Activated CD4-positive, alpha-beta memory T cell treated with anti-CD3 and anti-CD28 coated beads, Interleukin-2, amount 10 ng/mL, durations not matched to agents 7 days and 5 days (primary cell): ENCODE results near the gene ALG3. TPM values are rescaled to one million over a fixed set of nuclear protein-coding genes. Genes with fewer than 3 reads are reported as not detected.

Experiments used
- CTCF ChIA-PET: fragments of 350-600 bp; sonication (Branson Sonifier 250); formaldehyde crosslinking; loops from one replicate; lab custom pipeline; 2021; ENCODE audit warnings: antibody characterized with exemption, inconsistent platforms; lab: Charles Lee
- POLR2A ChIA-PET: fragments of 350-600 bp; sonication (Branson Sonifier 250); formaldehyde crosslinking; loops from one replicate; lab custom pipeline; 2021; ENCODE audit warnings: antibody characterized with exemption; lab: Charles Lee
- DNase-seq: peaks from one replicate; pipeline ENCODE4 v3.0.0-alpha.2; 2020
- H3K27ac Mint-ChIP-seq: one replicate; pipeline ENCODE4 v1.8.0; 2021; ENCODE audit warnings: mild to moderate bottlenecking, mixed read lengths
- H3K27me3 Mint-ChIP-seq: one replicate; pipeline ENCODE4 v1.8.0; 2021; ENCODE audit warnings: mixed read lengths
- H3K36me3 Mint-ChIP-seq: one replicate; pipeline ENCODE4 v1.8.0; 2021; ENCODE audit warnings: low read depth, mixed read lengths
- H3K4me1 Mint-ChIP-seq: one replicate; pipeline ENCODE4 v1.8.0; 2021; ENCODE audit warnings: mixed read lengths
- H3K4me3 Mint-ChIP-seq: one replicate; pipeline ENCODE4 v1.8.0; 2021; ENCODE audit warnings: mild to moderate bottlenecking, mixed read lengths
- H3K9me3 Mint-ChIP-seq: one replicate; pipeline ENCODE4 v1.8.0; 2021; ENCODE audit warnings: mixed read lengths
- total RNA-seq, 2 experiments: library from RNA; stranded (reverse); gene quantifications; one replicate each; pipeline ENCODE4 v1.2.3, GENCODE V29; 2021

Gene ALG3
- total RNA-seq, 2 experiments from 2014 or later = 33.3 to 35.3 TPM

- Mint-ChIP-seq H3K4me3 (no peak overlapping the region), H3K36me3 (peaks cover 5% of the 10 kb centered on the region), H3K9me3 (no peaks in the 10 kb centered on the region), H3K27ac (no peak overlapping the region), H3K4me1 (peaks cover 20% of the 10 kb centered on the region), H3K27me3 (peaks cover 23% of the 10 kb centered on the region)
- ChIA-PET POLR2A (no interaction called here), CTCF (interaction anchor here (0.6 to 1.2 kb wide), 3 partner anchors 30 to 362 kb away, joined by 4 to 9 read pairs (median 4); no protein-coding TSS in a partner anchor)
- no peak for DNase-seq
Observed at GRCh38 chr3:184257083-184257915, 8.5 kb upstream of the ALG3 start.

GRCh38 chr3:184255291-184256039 lies 6.7 kb upstream of the ALG3 start:
- H3K9me3 Mint-ChIP-seq = no peaks in the 10 kb centered on the region
- DNase-seq = no peak
- POLR2A ChIA-PET = interaction anchor here (0.6 to 1.0 kb wide), 3 partner anchors 27 to 620 kb away, joined by 3 to 5 read pairs (median 3); partner anchors contain the start of gene KLHL24
- peaks cover 10% of the 10 kb centered on the region for H3K4me1 Mint-ChIP-seq
- H3K4me3 Mint-ChIP-seq = no peak overlapping the region
- CTCF ChIA-PET = interaction anchor here (0.6 to 4.5 kb wide), 4 partner anchors 9 to 271 kb away, joined by 3 to 23 read pairs (median 4); no protein-coding TSS in a partner anchor
- no peak overlapping the region for H3K27ac Mint-ChIP-seq
- H3K36me3 Mint-ChIP-seq = peaks cover 5% of the 10 kb centered on the region
- peaks cover 14% of the 10 kb centered on the region for H3K27me3 Mint-ChIP-seq

- Mint-ChIP-seq H3K27ac (peak overlapping the region; percentile 89), H3K4me1 (peaks cover 15% of the 10 kb centered on the region), H3K36me3 (no peaks in the 10 kb centered on the region), H3K27me3 (no peaks in the 10 kb centered on the region), H3K4me3 (peak overlapping the region; percentile 83), H3K9me3 (no peaks in the 10 kb centered on the region)
- peak; percentile 90 for DNase-seq
- POLR2A ChIA-PET = interaction anchor here (0.8 to 1.9 kb wide), 7 partner anchors 11 to 116 kb away, joined by 3 to 10 read pairs (median 4); partner anchors contain the start of genes CAMK2N2 and EIF2B5
- CTCF ChIA-PET = interaction anchor here (0.6 to 1.4 kb wide), 28 partner anchors 10 to 375 kb away, joined by 3 to 24 read pairs (median 3); partner anchors contain the start of genes ABCF3, EIF2B5 and PARL
Observed at GRCh38 chr3:184250167-184250828, 1.5 kb upstream of the ALG3 start.

- ChIA-PET POLR2A (interaction anchor here (0.8 to 1.9 kb wide), 7 partner anchors 11 to 115 kb away, joined by 3 to 10 read pairs (median 4); partner anchors contain the start of genes CAMK2N2 and EIF2B5), CTCF (interaction anchor here (0.6 to 1.4 kb wide), 29 partner anchors 9 to 374 kb away, joined by 3 to 24 read pairs (median 3); partner anchors contain the start of genes ABCF3, EIF2B5 and PARL)
- Mint-ChIP-seq H3K36me3 (peaks cover 7% of the 10 kb centered on the region), H3K27ac (peak within 1 kb of the TSS; percentile 89), H3K4me3 (peak within 1 kb of the TSS; percentile 83), H3K4me1 (peaks cover 17% of the 10 kb centered on the region), H3K27me3 (no peaks in the 10 kb centered on the region), H3K9me3 (no peaks in the 10 kb centered on the region)
- DNase-seq = peak; percentile 97
Observed at GRCh38 chr3:184249412-184250166, 827 bp upstream of the ALG3 start, which contains the start of gene EEF1AKMT4. Gene EEF1AKMT4, plus strand, starts transcription at chr3:184249672. Its CDS starts 23 bp downstream, at chr3:184249695.

GRCh38 chr3:184242297-184242685 lies 6.5 kb downstream of the ALG3 start:
- Mint-ChIP-seq H3K36me3 (peaks cover 18% of the 10 kb centered on the region), H3K4me3 (no peak overlapping the region), H3K27me3 (peaks cover 1% of the 10 kb centered on the region), H3K27ac (no peak overlapping the region), H3K4me1 (peaks cover 2% of the 10 kb centered on the region), H3K9me3 (no peaks in the 10 kb centered on the region)
- ChIA-PET POLR2A (no interaction called here), CTCF (interaction anchor here (0.8 kb wide), 2 partner anchors 15 to 347 kb away, joined by 3 to 4 read pairs; no protein-coding TSS in a partner anchor)
- no peak for DNase-seq

- no peaks in the 10 kb centered on the region for H3K9me3 Mint-ChIP-seq
- H3K4me1 Mint-ChIP-seq = peaks cover 2% of the 10 kb centered on the region
- no peak overlapping the region for H3K27ac Mint-ChIP-seq
- peaks cover 18% of the 10 kb centered on the region for H3K36me3 Mint-ChIP-seq
- ChIA-PET CTCF (interaction anchor here (0.8 to 1.5 kb wide), 2 partner anchors 346 kb away, joined by 3 to 4 read pairs; no protein-coding TSS in a partner anchor), POLR2A (no interaction called here)
- peaks cover 1% of the 10 kb centered on the region for H3K27me3 Mint-ChIP-seq
- H3K4me3 Mint-ChIP-seq = no peak overlapping the region
- no peak for DNase-seq
Observed at GRCh38 chr3:184241447-184242296, 7.1 kb downstream of the ALG3 start.

GRCh38 chr3:184241141-184241446 lies 7.7 kb downstream of the ALG3 start:
- ChIA-PET CTCF (interaction anchor here (1.1 to 1.5 kb wide), 3 partner anchors 9 to 346 kb away, joined by 4 to 8 read pairs (median 8); partner anchors contain the start of gene EEF1AKMT4), POLR2A (interaction anchor here (0.9 to 1.6 kb wide), 2 partner anchors 13 to 19 kb away, joined by 3 to 6 read pairs; no protein-coding TSS in a partner anchor)
- Mint-ChIP-seq H3K36me3 (peaks cover 18% of the 10 kb centered on the region), H3K4me1 (peaks cover 2% of the 10 kb centered on the region), H3K27me3 (peaks cover 1% of the 10 kb centered on the region), H3K9me3 (no peaks in the 10 kb centered on the region), H3K4me3 (no peak overlapping the region), H3K27ac (no peak overlapping the region)
- no peak for DNase-seq

- DNase-seq = no peak
- Mint-ChIP-seq H3K4me1 (peaks cover 2% of the 10 kb centered on the region), H3K27ac (no peak overlapping the region), H3K4me3 (no peak overlapping the region), H3K27me3 (peaks cover 1% of the 10 kb centered on the region), H3K36me3 (peaks cover 18% of the 10 kb centered on the region), H3K9me3 (no peaks in the 10 kb centered on the region)
- CTCF ChIA-PET = interaction anchor here (0.9 to 1.5 kb wide), 4 partner anchors 9 to 345 kb away, joined by 3 to 8 read pairs (median 6); partner anchors contain the start of gene EEF1AKMT4
- POLR2A ChIA-PET = interaction anchor here (0.9 to 1.6 kb wide), 3 partner anchors 11 to 19 kb away, joined by 3 to 6 read pairs (median 3); partner anchors contain the start of gene VWA5B2
Observed at GRCh38 chr3:184240384-184241140, 8.2 kb downstream of the ALG3 start.

GRCh38 chr3:184239708-184240107 lies 9.1 kb downstream of the ALG3 start:
- no peaks in the 10 kb centered on the region for H3K4me1 Mint-ChIP-seq
- peaks cover 1% of the 10 kb centered on the region for H3K27me3 Mint-ChIP-seq
- no peak overlapping the region for H3K4me3 Mint-ChIP-seq
- peaks cover 12% of the 10 kb centered on the region for H3K36me3 Mint-ChIP-seq
- no peaks in the 10 kb centered on the region for H3K9me3 Mint-ChIP-seq
- POLR2A ChIA-PET = interaction anchor here (1.0 to 1.6 kb wide), 2 partner anchors 10 to 12 kb away, joined by 3 to 6 read pairs; partner anchors contain the start of gene VWA5B2
- DNase-seq = no peak
- CTCF ChIA-PET = interaction anchor here (0.9 to 1.5 kb wide), 4 partner anchors 10 to 345 kb away, joined by 3 to 8 read pairs (median 6); partner anchors contain the start of gene EEF1AKMT4
- no peak overlapping the region for H3K27ac Mint-ChIP-seq

GRCh38 chr3:184239221-184239620 lies 9.5 kb downstream of the ALG3 start:
- no peaks in the 10 kb centered on the region for H3K4me1 Mint-ChIP-seq
- DNase-seq = no peak

More at GRCh38 chr3:184239221-184239620, 9.5 kb downstream of the ALG3 start:
- Mint-ChIP-seq H3K36me3 (peaks cover 8% of the 10 kb centered on the region), H3K9me3 (no peaks in the 10 kb centered on the region), H3K27me3 (peaks cover 1% of the 10 kb centered on the region), H3K27ac (no peak overlapping the region), H3K4me3 (no peak overlapping the region)
- CTCF ChIA-PET = no interaction called here
- POLR2A ChIA-PET = no interaction called here
